Measurements from ENCODE around the gene C1QTNF1.

GRCh38 chr17:79073706-79074088, 49.7 kb downstream of the C1QTNF1 start:
- TF ChIP-seq CTCF (IDR thresholded peaks at IDR 0.05; ENCODE audit: insufficient read depth, low read length) (no peak), REST (IDR thresholded peaks at IDR 0.05; ENCODE audit: insufficient replicate concordance, low read depth) (no peak)
